Hepatocyte (in vitro differentiated cells): ENCODE results near the gene VPS13D. TPM values are rescaled to one million over a fixed set of nuclear protein-coding genes. Genes with fewer than 3 reads are reported as not detected.
A peak's percentile ranks its signal among the peaks of the same experiment; 100 is the strongest.

Source experiments
- DNase-seq: peaks from one replicate; pipeline ENCODE4 v3.0.0-alpha.2; 2016; ENCODE audit warnings: low spot score
- H2AFZ ChIP-seq: fragments of 200-600 bp; sonication (generic); 2 replicates; pipeline ENCODE4 v1.6.0; 2016; ENCODE audit warnings: antibody characterized with exemption, mild to moderate bottlenecking
- H3K27ac ChIP-seq: fragments of 200-600 bp; sonication (generic); 2 replicates; pipeline ENCODE4 v1.5.1; 2016; ENCODE audit warnings: mild to moderate bottlenecking
- H3K27me3 ChIP-seq: fragments of 200-600 bp; sonication (generic); 2 replicates; pipeline ENCODE4 v1.6.1; 2016
- H3K36me3 ChIP-seq: fragments of 200-600 bp; sonication (generic); replicated peaks from 2 replicates; pipeline ENCODE4 v1.5.1; 2016; ENCODE audit warnings: low read depth; ENCODE audit not compliant: insufficient read depth
- H3K4me1 ChIP-seq: fragments of 200-600 bp; sonication (generic); 2 replicates; pipeline ENCODE4 v1.5.1; 2016; ENCODE audit warnings: mild to moderate bottlenecking, moderate library complexity; ENCODE audit not compliant: insufficient read depth
- H3K4me2 ChIP-seq: fragments of 200-600 bp; sonication (generic); 2 replicates; pipeline ENCODE4 v1.6.0; 2016
- H3K4me3 ChIP-seq: fragments of 200-600 bp; sonication (generic); 2 replicates; pipeline ENCODE4 v1.5.1; 2016; ENCODE audit warnings: mild to moderate bottlenecking
- H3K79me2 ChIP-seq: fragments of 200-600 bp; sonication (generic); 2 replicates; pipeline ENCODE4 v1.6.0; 2017; ENCODE audit warnings: mild to moderate bottlenecking
- H3K9me2 ChIP-seq: fragments of 200-600 bp; sonication (generic); replicated peaks from 2 replicates; pipeline ENCODE4 v1.6.0; 2017; ENCODE audit warnings: mild to moderate bottlenecking; ENCODE audit not compliant: insufficient read depth
- H3K9me3 ChIP-seq: fragments of 200-600 bp; sonication (generic); 2 replicates; pipeline ENCODE4 v1.5.1; 2016; ENCODE audit warnings: low read depth, mild to moderate bottlenecking
- H4K20me1 ChIP-seq: fragments of 200-600 bp; sonication (generic); 2 replicates; pipeline ENCODE4 v1.6.0; 2016; ENCODE audit warnings: mild to moderate bottlenecking; ENCODE audit not compliant: insufficient read depth, poor library complexity, severe bottlenecking
- EZH2 ChIP-seq: fragments of 200-600 bp; sonication (generic); IDR thresholded peaks from 2 replicates; pipeline ENCODE4 v1.6.1; 2016; ENCODE audit warnings: antibody characterized with exemption, mild to moderate bottlenecking, borderline replicate concordance
- EZH2phosphoT487 ChIP-seq: fragments of 200-600 bp; sonication (generic); IDR thresholded peaks from one replicate; pipeline ENCODE4 v1.6.1; 2018; ENCODE audit warnings: antibody characterized with exemption, mild to moderate bottlenecking, low read depth, moderate library complexity; ENCODE audit not compliant: unreplicated experiment, severe bottlenecking
- WGBS: methylation state at CpG from one replicate; pipeline ENCODE4 v1.1.6; 2016; ENCODE audit warnings: low lambda C conversion rate; ENCODE audit errors: missing lambda C conversion rate; 5-methylcytosine and 5-hydroxymethylcytosine counted together
- polyA plus RNA-seq: library from polyadenylated mRNA; unstranded; fragments of >200 nt; fragmentation: Nextera tagmentation; extraction: Ambion mirVana; gene quantifications from 2 replicates; pipeline ENCODE4 v1.2.1, GENCODE V29; 2016
- total RNA-seq: library from RNA; depleted of rRNA; stranded (reverse); fragments of >200 nt; gene quantifications from 2 replicates; pipeline ENCODE4 v1.2.3, GENCODE V29; 2014
- TF ChIP-seq, protein P1 (sequence below): fragments of 200-600 bp; sonication (generic); IDR thresholded peaks from 2 replicates; pipeline ENCODE4 v1.5.1; 2016; ENCODE audit warnings: antibody characterized with exemption, mild to moderate bottlenecking; ENCODE audit not compliant: poor library complexity

Gene VPS13D
- total and polyA plus RNA-seq, 2 experiments from 2014 or later: 7.3 to 32.2 TPM

DNA sequence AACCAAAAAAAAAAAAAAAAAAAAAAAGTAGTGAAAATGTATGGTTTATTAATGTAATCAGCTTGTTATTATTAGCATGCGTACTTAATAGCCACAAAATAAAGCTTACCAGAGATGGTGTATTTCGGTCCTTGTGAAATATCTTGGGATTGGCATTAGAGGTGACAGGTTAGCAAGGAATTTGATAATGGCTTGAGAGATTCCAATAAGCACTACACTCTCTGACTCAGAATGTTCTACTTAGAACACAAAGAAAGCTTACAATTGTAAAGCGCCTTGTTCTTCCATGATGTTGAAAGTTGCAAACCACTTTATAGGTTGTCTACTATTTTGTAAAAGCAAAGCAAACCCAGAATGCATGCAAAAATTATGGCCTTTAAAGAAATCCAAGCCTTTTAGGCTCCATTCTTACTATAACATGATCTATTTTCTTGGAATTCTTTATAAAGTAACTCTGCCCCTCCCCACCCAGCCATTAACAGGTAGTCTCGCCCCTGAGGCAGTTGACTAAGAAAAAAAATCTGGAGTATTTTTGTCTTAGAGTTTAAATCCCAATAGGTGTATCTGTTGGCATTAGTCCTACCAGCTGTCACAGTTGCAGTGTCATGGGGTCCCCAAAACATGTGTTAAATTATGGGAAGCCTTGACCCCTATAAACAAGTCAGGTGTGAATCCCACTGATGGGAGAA lies 259.0 kb downstream of the VPS13D start:
- Histone ChIP-seq H3K4me1 (peaks cover 23% of the 10 kb centered on the region), H4K20me1 (no peaks in the 10 kb centered on the region), H2AFZ (no peak overlapping the region), H3K9me3 (no peaks in the 10 kb centered on the region), H3K36me3 (no peaks in the 10 kb centered on the region), H3K27ac (no peak overlapping the region), H3K4me2 (no peak overlapping the region), H3K27me3 (no peaks in the 10 kb centered on the region), H3K4me3 (no peak overlapping the region), H3K9me2 (no peaks in the 10 kb centered on the region), H3K79me2 (no peaks in the 10 kb centered on the region)
- 88% methylated on average over 4 of the region's 4 CpGs for WGBS
- TF ChIP-seq, protein P1, sequence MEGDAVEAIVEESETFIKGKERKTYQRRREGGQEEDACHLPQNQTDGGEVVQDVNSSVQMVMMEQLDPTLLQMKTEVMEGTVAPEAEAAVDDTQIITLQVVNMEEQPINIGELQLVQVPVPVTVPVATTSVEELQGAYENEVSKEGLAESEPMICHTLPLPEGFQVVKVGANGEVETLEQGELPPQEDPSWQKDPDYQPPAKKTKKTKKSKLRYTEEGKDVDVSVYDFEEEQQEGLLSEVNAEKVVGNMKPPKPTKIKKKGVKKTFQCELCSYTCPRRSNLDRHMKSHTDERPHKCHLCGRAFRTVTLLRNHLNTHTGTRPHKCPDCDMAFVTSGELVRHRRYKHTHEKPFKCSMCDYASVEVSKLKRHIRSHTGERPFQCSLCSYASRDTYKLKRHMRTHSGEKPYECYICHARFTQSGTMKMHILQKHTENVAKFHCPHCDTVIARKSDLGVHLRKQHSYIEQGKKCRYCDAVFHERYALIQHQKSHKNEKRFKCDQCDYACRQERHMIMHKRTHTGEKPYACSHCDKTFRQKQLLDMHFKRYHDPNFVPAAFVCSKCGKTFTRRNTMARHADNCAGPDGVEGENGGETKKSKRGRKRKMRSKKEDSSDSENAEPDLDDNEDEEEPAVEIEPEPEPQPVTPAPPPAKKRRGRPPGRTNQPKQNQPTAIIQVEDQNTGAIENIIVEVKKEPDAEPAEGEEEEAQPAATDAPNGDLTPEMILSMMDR: no peak
- TF ChIP-seq EZH2phosphoT487: no peak
- no peak for TF ChIP-seq EZH2
- DNase-seq: no peak

- H2AFZ ChIP-seq: no peak overlapping the region
- no peaks in the 10 kb centered on the region for H3K79me2 ChIP-seq
- no peaks in the 10 kb centered on the region for H3K27me3 ChIP-seq
- H3K9me3 ChIP-seq: no peaks in the 10 kb centered on the region
- H3K36me3 ChIP-seq: no peaks in the 10 kb centered on the region
- no peak overlapping the region for H3K4me3 ChIP-seq
- no peaks in the 10 kb centered on the region for H4K20me1 ChIP-seq
- 92% methylated on average over 11 of the region's 11 CpGs for WGBS
- TF ChIP-seq, protein P1: no peak
- TF ChIP-seq EZH2 (no peak), EZH2phosphoT487 (no peak)
- H3K4me1 ChIP-seq: peaks cover 18% of the 10 kb centered on the region
- H3K9me2 ChIP-seq: no peaks in the 10 kb centered on the region
- H3K4me2 ChIP-seq: no peak overlapping the region
- no peak overlapping the region for H3K27ac ChIP-seq
- no peak for DNase-seq
These were observed 260.8 kb downstream of the VPS13D start for GRCh38 chr1:12490532-12491142.

DNA sequence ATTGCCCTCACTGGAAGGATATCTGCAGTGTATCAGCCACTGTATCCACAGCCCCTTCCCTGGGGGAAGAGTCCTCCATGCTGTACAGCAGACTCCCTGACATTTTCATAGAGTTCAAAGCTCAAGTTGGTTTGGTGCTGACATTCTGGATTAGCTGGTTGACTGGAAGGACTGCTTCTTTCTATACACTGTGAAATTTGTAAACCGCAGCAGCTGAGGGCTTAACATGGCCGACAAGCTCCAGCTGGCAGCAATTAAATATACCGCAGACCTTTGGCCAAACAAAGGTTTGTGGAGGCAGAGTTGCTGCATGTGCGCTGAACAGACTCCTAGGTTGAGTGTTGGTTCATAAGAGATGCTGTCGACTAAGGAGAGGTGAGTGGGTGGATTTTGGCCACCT lies 261.8 kb downstream of the VPS13D start:
- Histone ChIP-seq H3K4me2 (no peak overlapping the region), H3K4me3 (no peak overlapping the region), H3K27me3 (no peaks in the 10 kb centered on the region), H3K9me3 (no peaks in the 10 kb centered on the region), H3K27ac (peak overlapping the region; percentile 18), H3K36me3 (no peaks in the 10 kb centered on the region), H3K9me2 (no peaks in the 10 kb centered on the region), H3K79me2 (no peaks in the 10 kb centered on the region), H2AFZ (no peak overlapping the region), H4K20me1 (no peaks in the 10 kb centered on the region), H3K4me1 (peaks cover 18% of the 10 kb centered on the region)
- TF ChIP-seq EZH2: no peak
- TF ChIP-seq, protein P1: no peak
- TF ChIP-seq EZH2phosphoT487: no peak
- no peak for DNase-seq
- 56% methylated on average over 5 of the region's 5 CpGs for WGBS
